Adipose tissue (tissue), 3 donors: ENCODE data around the gene UFSP2. TPM values are rescaled to one million over a fixed set of nuclear protein-coding genes. Genes with fewer than 3 reads are reported as not detected.
"Not testable (repeated sequence)": the region's sequence is repeated elsewhere in the genome, so short reads cannot be mapped to it uniquely, and the experiment has no call there.

Experiments
- H3K27ac ChIP-seq: one replicate; pipeline ENCODE4 v1.5.1; 2013; ENCODE audit warnings: low read depth, low read length
- WGBS, 3 donors: extraction: QIAGEN DNeasy Blood & Tissue Kit; methylation state at CpG; one replicate each; pipeline ENCODE4 v1.1.7; 2013; 5-methylcytosine and 5-hydroxymethylcytosine counted together
- polyA plus RNA-seq, 3 donors: library from polyadenylated mRNA; stranded (reverse); fragments of 200-250 nt; gene quantifications; one replicate each; pipeline ENCODE4 v1.2.3, GENCODE V29; 2013
- donor health status: healthy with polysubstance abuse.
- donor health status: Bipolar disorder and iron deficiency.
- donor health status: healthy.

UFSP2 gene
- polyA plus RNA-seq, 3 donors: 18.2 to 36.2 (median 25.7) TPM

GRCh38 chr4:185363251-185363650 lies 62.5 kb downstream of the UFSP2 start:
- H3K27ac ChIP-seq: no peak overlapping the region
- 31 to 86% (median 80%) methylated on average over 3 of the region's 3 CpGs for WGBS, 3 donors

GRCh38 chr4:185362570-185362969 lies 63.2 kb downstream of the UFSP2 start:
- not testable (repeated sequence) for H3K27ac ChIP-seq
- WGBS, 3 donors: 79 to 92% (median 86%) methylated on average over 6 of the region's 6 CpGs

- WGBS, 3 donors: 45 to 76% (median 62%) methylated on average over 3 of the region's 3 CpGs
- no peak overlapping the region for H3K27ac ChIP-seq
These were observed 63.9 kb downstream of the UFSP2 start for GRCh38 chr4:185361872-185362271.

- H3K27ac ChIP-seq: no peak overlapping the region
These were observed 65.9 kb downstream of the UFSP2 start for GRCh38 chr4:185359767-185360446.

GRCh38 chr4:185358959-185359358 lies 66.8 kb downstream of the UFSP2 start:
- H3K27ac ChIP-seq: no peak overlapping the region
- 95 to 99% (median 95%) methylated on average over 4 of the region's 4 CpGs for WGBS, 3 donors

More at GRCh38 chr4:185359767-185360446, 65.9 kb downstream of the UFSP2 start:
- WGBS, 3 donors: 97 to 98% (median 98%) methylated on average over 8 of the region's 8 CpGs

GRCh38 chr4:185358514-185358913 lies 67.2 kb downstream of the UFSP2 start:
- WGBS, 3 donors: 84 to 93% (median 84%) methylated on average over 4 of the region's 4 CpGs
- no peak overlapping the region for H3K27ac ChIP-seq

- WGBS, 3 donors: 80 to 83% (median 80%) methylated on average over 7 of the region's 7 CpGs
- H3K27ac ChIP-seq: no peak overlapping the region
These were observed 67.9 kb downstream of the UFSP2 start for GRCh38 chr4:185357733-185358440.

GRCh38 chr4:185357211-185357610 lies 68.6 kb downstream of the UFSP2 start:
- no peak overlapping the region for H3K27ac ChIP-seq
- WGBS, 3 donors: 89 to 93% (median 91%) methylated on average over 5 of the region's 5 CpGs

- WGBS, 3 donors: 95 to 100% (median 100%) methylated on average over 2 of the region's 2 CpGs
- no peak overlapping the region for H3K27ac ChIP-seq
These were observed 73.0 kb downstream of the UFSP2 start for GRCh38 chr4:185352741-185353140.

GRCh38 chr4:185352202-185352601 lies 73.6 kb downstream of the UFSP2 start:
- 86 to 91% (median 86%) methylated on average over 7 of the region's 7 CpGs for WGBS, 3 donors
- H3K27ac ChIP-seq: no peak overlapping the region

- WGBS, 3 donors: 86 to 91% (median 88%) methylated on average over 13 of the region's 13 CpGs
These were observed 74.1 kb downstream of the UFSP2 start for GRCh38 chr4:185351691-185352090.

More at GRCh38 chr4:185351691-185352090, 74.1 kb downstream of the UFSP2 start:
- H3K27ac ChIP-seq: no peak overlapping the region

Other genes starting within 250 kb of the UFSP2 start
- 10 to 100 TPM in 2 of 3 donors, 1 to 10 TPM in 1; 5.5 to 13.6 (median 11.2) TPM for gene CFAP97, start 222.0 kb downstream of the UFSP2 start, polyA plus RNA-seq
- 1 to 10 TPM; 4.3 to 7.4 (median 5.5) TPM for gene SNX25, start 216.4 kb downstream of the UFSP2 start, polyA plus RNA-seq
- under 1 TPM; 0.22 to 0.78 (median 0.34) TPM for gene LRP2BP, start 30.0 kb downstream of the UFSP2 start, polyA plus RNA-seq
- 10 to 100 TPM; 17.2 to 65.7 (median 20.4) TPM for gene ANKRD37, start 29.1 kb downstream of the UFSP2 start, polyA plus RNA-seq
- gene CCDC110, start 45.8 kb upstream of the UFSP2 start, polyA plus RNA-seq: 10 to 100 TPM in 1 of 3 donors, under 1 TPM in 2; 0.25 to 14.7 (median 0.34) TPM
- 10 to 100 TPM; 14.8 to 45.1 (median 16.1) TPM for gene PDLIM3, start 109.5 kb upstream of the UFSP2 start, polyA plus RNA-seq